Stimulated activated CD4-positive, alpha-beta T cell treated with anti-CD3 and anti-CD28 coated beads, TNF-alpha, amount 100 ng/mL, for 48 hours (primary cell): ENCODE data around the gene SSU72.
"Not testable (repeated sequence)": the region's sequence is repeated elsewhere in the genome, so short reads cannot be mapped to it uniquely, and the experiment has no call there.

ENCODE experiments used
- DNase-seq, 3 donors: peaks; one replicate each; pipeline ENCODE4 v3.0.0-alpha.2; 2020; ENCODE audit warnings: low read depth in 3 of 3

Gene SSU72

DNA sequence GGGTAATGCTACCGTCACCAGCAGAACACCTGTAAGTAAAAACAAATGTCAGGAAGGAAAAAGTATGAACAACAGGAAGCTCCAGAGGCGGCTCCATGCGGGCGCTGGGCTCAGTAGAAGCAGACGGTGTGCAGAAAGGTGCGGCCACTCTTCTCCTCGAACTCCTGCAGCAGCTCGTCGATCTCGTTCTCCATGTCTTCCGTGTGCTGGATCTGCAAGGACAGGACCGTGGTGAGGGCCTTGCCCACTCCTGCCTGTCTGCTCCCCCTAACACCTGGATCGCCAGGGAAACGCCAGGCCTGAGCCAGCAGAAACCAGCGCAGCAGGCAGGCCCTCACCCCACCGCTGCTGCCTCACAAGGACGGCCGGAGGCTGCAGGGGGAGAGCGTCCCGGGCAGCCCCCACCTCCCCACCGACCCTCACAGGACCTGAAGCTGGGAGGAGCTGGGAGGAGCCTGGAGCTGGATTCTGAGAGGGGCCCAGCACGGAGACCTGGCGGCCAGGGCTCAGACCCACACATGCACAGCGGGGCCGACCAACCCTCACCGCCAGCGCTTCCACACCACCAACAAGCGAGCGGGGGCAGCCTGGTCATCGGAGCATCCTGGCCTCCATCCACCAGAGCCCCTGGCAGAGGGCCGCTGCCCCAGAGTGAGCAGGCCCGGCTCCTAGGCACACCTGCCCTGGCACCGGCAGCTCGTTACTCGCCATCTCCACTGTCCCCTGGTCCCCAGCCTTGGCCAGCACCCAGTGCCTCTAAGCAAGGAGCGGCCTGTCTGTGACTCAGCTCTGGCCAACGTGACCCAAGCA is 32.5 kb downstream of the SSU72 start:
- no peak for DNase-seq

DNA sequence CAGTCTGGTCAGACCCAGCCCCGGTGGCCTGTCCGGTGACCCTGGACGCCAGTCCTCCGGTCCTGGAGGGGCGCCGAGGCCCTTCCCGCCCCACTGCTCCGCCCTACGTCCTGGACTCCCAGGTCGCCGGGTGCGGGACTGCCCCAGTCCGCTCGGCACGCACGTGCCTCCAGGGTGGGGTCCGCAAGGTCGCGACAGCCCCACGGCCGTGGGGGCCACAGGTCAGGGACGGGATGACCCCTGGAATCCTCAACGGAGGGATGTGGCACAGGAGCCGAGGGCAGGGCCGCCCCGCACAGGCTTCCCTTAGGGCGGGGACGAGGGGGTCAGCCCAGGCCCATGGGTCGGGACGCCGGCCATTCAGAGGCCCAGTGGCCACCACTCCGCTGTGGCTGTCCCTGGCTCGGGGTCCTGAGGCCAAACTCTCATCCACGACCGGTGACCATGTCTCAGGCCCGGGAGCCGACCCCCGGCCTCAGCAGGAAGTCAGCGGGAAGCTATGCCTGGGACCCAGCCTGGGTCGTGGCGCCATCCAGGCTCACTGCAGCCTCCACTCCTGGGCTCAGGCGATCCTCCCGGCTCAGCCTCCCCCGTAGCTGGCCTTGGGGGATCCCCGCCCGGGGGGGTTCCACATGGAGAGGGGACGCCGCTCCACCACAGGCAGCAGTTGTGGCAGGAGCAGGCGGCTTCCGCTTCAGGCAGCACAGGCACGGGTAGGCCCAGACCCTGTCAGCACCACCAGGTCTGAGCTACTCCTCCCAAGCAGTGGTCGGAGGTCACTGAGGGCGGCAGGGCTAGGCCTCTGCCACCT is 33.6 kb downstream of the SSU72 start:
- DNase-seq: no peak

DNA sequence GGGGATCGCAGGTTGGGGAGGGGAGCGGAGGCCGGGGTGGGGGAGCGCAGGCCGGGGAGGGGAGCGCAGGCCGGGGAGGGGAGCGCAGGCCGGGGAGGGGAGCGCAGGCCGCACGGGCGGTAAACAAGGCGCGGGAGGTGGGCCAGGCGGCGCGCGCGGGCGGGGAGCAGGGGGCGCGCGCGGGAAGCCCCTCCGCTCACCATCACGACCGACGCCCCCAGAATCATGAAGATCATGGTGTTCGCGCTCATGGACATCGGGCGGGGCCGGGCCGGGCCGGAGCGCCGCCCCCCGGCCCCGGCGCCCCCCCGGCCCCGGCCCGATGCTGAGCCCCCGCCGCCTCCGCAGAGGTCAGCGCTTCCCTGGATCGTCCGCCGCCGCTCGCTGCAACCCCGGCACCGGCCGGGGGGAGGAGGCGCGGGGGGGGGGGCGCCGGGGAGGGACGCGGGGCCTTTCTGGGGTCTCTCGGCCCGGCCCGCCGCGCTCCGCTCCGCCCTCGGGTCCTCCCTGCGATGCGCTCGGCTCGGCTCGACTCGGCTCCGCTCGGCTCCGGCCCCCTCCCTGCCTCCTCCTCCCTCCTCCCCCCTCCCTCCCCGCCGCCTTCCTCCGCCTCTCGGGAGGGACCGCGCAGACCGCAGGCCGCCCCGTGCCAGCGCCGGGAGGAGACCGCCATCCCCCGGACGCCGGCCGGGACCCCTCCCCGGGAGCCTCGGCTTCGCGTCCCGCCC is 34.4 kb downstream of the SSU72 start, which contains the start of gene TMEM240:
TSS of gene TMEM240 (minus strand) at position 535 of the 728 bp plus-strand sequence. CDS start at position 257, 278 bp downstream.
- DNase-seq: peak; percentile 31 to 56 (median 34)

DNA sequence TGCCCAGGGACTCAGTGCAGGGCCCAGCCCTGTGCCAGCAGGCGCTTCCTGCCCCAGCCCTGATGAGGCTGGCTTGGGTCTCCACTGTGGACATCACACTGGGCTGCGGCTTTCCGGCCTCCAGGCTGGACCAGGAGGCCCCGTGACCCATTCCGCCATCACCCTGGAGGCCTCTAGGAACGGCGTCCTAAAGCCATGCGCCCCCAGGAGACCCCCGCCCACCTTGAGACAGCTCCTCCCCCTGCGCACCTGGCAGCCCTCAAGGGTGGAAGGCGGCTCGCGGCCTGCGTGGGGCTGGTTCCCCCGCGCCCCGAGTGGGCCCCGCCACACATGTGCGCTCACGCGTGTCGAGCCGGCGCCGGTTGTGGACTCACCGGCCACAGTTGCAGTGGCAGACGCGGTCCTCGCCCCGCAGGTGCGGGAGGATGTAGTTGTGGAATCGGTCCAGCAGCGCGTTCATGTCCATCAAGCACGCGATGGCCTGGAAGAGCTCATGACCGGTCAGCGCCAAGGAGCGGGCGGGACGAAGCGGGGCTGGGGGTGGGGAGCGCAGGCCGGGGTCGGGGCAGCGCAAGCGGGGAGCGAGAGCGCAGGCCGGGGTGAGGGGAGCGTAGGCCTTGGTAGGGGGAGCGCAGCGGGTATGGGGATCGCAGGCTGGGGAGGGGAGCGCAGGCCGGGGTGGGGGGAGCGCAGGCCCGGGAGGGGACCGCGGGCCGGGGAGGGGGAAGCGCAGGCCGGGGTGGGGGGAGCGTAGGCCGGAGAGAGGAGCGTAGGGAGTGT is 35.2 kb downstream of the SSU72 start:
- no peak for DNase-seq

DNA sequence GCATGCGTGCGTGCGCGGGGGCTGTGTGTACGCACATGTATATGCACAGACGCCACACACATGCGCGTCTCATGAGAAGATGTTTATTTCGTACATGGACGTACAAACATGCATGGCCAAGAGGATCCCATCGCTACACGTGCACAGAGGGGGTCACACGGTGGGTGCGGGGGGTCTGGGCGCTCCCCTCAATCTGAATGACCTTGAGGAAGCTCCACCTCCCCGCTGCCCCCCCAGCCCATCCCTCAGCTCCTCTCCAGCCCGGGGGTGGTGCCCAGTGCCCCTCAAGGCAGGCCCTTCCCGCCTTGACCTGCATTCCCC is 35.7 kb downstream of the SSU72 start:
- no peak for DNase-seq

DNA sequence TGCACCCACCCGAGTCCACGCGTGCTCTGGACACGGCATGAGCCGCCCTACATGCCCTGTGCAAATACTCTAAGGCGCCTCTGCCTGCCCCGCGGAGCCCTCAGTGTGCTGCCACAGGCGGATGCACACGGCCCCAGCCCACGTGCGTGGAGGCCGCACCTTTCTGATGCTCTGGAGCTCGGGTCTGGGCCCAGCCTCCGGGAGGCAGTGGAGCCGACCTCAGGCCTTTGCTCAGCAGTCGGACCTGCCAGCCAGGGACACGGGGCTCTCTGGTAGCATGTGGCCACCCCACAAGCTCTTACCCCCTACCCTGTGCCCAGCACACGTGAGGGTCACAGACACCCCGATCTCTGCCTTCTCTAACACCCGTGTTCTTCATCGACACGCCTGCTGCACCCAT is 36.3 kb downstream of the SSU72 start:
- DNase-seq: no peak

DNA sequence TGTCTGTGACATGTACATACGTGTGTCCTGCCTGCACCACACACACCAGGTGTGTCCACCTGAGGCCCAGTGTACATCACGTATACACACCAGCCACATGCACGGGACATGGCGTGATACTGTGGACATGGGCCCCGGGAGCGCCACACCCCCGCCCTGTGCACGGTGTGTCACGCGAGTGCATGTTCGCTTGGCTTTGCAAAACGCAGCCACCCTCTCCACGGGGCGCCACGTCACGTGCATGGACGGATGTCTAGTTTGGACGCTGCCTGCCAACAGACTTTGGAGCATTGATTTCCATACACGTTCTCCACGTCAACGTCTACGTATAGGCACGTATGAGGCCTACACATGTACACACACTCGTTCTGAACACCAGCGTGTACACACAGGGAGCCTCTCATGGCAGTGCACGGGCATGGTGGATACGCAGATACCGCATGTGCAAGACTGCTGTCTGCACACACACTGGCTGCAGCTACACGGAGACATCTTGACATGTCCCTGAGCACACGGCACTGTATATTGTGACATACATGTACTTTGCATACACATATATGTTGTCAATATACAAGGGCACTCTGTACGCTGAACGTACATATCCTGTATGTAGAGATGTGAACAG is 36.9 kb downstream of the SSU72 start:
- no peak for DNase-seq

DNA sequence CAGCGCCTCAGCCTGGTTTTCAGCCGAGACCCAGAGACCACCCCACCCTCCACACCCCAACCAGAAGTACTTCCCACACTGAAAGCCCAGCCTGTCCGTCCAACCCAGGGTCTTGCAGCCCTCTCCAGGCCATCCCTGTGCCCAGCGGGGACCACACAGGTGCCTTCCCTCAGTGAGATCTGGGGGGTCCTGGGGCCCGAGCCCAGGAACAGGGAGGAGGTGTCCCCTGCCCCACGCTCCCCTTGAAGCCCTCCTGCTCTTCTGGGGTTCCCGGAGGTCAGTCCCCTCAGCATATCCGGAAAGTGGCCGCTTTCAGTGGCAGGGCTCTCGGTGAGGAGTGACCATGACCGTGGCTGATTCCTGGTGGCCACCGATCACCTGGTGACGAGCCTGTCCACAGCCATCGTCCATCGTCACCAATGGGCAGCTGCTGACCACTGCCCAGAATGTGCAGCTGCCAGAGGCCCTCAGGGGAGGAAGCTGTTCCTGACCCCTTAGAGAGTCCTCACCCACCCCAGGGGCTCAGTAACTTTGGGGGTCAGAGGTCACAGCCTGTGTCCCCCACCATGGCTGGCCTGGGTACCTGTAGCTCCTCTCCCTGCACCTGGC is 37.6 kb downstream of the SSU72 start:
- DNase-seq: no peak

DNA sequence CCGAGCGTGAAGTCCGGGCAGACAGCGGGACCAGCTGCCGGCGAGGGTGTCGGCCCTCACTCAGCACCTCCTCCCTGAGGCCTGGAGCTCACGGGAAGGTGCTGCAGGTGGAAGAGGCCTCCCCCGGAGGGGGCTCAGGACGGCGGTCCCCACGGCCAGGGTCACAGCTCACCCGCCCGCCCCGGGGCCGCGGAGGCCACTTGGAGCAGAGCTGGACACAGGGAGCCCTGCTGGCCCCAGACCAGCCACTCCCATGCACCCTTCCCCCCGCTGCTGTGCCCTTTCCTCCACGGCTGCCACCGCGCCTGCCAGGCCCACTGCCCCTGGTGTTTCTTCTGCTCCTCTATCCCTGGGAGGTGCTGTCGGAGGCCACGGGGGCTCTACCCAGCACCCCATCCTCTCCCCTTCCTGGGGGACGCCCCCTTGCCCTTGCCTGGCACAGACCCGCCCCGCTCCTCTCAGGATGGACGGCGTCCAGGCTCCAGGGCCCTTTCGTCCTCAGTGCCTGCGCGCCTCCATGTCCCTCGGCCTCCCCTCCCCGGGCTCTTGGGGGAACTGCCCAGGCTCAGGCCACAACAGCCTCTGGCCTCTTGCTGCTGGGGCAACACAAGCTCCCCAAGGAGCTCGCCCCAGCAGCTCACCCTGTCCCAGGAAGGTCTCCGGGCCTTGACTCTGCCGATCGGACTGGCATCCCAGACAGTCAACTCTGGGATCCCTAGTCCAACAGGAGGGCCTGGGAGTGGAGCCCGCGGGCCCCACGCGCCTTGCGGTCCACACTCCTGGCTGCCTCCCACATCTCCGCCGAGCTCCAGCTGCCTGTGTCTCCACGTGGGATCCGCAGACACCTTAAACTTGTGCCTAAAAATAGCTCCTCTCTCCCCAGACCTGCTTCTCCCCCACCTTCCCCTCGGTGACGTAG is 38.4 kb downstream of the SSU72 start:
- no peak for DNase-seq

DNA sequence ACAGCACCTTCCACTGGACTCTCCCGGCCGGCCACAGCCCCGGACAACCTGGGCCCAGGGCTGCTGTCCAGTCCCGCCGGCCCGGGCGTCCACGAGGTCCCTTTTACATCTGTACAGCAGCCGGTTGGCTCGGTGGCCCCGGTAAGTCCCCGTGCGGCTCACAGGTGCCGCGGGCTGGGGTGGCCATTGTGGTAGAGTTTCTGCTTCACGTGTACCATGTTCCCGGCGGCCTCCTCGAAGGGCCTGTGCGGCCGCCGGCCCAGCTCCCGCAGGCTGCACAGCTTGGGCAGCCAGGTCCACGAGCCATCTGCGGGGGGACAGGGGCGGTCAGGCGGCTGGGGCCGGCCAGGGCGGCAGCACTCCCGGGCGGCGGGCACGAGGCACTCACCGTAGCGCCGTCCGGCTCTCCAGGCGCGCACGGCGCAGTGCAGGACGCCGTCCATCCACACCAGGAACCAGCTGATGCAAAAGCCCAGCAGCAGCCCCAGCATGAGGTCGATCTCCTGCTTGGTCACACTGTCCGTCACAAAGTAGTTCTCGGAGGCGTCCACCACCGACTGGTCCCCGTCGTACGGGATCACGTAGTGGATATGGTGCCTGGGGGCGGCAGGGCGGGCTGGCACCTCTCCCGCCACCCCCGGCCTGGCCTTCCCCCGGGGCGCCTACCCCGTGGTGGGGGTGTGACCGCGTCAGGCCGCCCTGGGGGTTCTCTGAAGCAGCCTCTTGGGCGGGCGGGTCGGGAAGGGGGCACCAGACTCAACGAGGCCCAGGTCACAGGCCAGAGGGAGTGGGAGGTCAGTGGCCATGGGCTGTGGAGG is 39.3 kb downstream of the SSU72 start:
- DNase-seq: no peak

DNA sequence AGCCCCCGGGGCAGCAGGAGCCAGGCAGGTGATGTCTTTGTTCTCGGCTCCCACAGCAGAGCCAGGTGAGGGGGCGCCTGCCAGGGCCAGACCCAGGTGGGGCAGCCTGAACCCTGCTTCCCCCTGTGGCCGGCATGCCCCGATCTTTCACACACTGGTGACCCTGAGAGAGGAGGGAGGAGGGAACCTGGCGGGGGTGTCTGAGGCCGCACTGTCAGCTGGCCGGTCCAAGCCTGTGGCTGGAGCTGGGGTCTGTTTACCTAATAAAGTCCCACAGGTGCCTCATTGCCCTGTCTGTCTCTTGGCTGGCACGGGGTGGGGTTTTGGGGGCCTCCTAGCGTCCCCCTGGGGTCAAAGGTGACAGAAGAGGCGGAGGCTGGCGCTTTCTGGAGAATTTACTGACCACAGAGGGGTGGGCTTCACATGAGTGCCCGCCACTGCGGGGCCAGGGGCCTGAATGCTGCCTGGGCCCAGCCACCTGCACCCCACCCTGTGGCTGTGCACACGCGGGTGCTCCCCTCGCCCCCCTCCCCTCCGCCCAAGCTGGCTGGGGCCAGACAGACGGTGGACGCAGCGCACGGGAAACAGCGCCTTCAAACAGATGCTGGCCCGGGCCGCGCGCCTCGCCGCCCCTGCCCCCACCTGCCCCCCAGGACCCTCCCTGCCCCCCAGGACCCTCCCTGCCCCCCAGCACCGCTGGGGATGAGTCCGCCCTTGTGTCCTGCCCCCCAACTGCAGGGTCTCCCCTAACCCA is 40.1 kb downstream of the SSU72 start:
- no peak for DNase-seq

DNA sequence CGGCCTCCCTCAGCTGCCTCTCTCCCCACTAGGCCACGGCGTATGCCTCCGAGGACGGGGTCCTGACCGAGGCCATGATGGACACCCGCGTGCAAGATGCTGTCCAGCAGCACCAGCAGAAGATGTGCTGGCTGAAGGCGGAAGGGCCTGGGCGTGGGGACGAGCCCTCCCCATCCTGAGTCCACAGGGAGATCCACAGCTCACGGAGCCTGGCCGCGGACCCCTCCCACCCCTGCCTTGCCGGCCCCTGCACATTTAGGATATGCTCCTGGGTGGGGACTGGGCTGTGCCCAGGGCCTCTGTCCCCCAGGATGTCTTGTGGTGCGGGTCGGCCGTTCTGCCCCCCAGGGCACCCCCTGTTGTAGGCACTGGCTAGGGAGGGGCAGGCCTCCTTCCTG is 40.8 kb downstream of the SSU72 start:
- not testable (repeated sequence) for DNase-seq

DNA sequence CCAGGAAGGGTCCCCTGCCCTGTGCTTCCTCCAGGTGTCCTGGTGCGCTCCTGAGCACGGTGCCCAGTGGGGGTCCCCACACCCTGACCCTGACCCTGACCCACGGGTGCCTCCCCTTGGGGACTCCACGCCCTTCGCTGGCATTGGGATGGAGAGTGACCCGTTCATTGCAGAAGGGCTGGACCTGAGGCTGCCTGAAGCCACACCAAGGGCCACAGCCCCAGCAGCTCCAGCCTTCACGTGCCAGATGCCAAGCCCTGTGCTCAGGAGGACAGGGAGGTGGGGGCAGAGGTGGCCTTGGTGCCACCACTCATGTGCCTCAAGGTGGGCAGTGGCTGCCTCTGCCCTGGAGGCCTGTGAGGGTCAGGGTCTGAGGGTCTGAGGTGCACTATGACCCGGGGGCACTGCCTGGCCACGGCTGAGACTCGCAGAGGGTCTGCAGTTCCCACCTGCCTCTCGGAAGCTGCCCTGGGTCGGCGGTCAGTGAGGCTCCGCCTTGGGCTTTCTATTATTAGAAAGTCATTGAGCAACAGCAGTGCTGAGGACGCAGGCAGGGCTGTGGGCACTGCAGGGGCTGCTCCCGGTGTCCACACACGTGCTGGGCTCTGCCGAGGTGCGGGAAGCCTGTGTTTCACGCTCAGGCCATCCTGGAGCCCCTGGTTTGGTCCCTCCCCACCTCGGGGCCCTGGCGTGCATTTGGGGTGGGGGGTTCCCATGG is 41.3 kb downstream of the SSU72 start:
- not testable (repeated sequence) for DNase-seq

DNA sequence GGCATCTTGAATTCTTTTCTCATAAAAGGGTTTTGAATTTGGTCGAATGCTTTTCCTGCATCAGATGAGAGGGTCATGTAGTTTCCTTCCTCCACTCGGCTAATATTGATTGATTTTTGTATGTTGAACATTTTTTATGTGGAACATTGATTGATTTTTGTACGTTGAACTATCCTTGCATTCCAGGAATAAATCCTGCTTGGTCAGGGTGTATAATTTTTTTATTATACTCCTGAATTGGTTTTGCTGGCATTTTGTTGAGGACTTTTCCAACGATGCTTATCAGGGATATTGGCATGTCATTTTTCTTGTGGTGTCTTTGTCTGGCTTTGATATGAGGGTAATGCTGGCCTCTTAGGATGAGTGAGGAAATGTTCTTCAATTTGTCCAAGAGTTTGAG is 42.7 kb downstream of the SSU72 start:
- no peak for DNase-seq

DNA sequence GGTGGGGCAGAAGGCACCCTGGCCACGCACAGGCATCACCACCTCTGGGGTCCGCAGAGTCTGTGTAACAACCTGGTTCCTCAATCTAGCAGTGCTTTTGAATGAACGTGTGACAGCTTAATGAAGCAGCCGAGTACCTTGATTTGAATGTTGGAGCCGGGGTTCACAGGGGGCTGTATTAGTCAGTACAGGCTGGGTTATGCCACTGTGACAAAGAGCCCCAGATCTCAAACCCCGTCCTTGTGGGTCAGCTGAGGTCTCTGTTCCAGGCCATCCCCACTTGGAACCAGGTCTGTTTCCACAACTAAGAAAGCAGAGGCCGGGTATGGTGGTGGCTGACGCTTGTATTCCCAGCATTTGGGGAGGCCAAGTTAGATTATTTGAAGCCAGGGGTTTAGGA is 44.7 kb downstream of the SSU72 start:
- DNase-seq: no peak

DNA sequence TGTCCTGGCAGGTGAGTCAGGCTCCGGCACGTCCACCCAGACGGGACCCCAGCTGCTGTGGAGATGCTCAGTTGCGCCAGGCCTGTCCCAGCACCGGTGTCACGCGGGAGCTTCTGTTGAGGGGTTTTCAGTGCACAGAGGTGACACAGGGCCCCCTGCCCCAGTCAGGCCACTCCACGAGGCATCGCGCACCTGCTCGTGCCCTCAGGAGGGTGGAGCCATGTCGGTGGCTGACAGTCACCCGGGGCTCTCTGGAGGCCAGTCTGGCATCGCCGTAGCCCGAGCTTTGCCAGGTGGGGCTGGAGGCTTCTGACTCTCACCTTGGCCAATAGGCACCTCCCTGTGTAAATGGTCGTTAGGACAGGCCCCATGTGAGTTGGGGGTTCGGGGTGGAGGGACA is 45.3 kb downstream of the SSU72 start:
- no peak for DNase-seq
